K562 (cell line): Measurements from ENCODE around the gene NECTIN1. TPM values are rescaled to one million over a fixed set of nuclear protein-coding genes. Genes with fewer than 3 reads are reported as not detected.

Experiments
- ATAC-seq: fragments of 200-7000 bp; cut with Tn5 transposase; 3 replicates; pipeline ENCODE4 v1.9.1; 2020; ENCODE audit warnings: moderate library complexity
- BruUV-seq: library from RNA; stranded (reverse); fragments of 400-500 nt; replicated peaks from 2 replicates; lab custom pipeline; 2021; lab: Mats Ljungman, UMichigan
- CTCF ChIA-PET: fragments of 300-600 bp; formaldehyde crosslinking; extraction: SDS; loops from one replicate; lab custom pipeline; 2021; ENCODE audit warnings: low intra/inter-chr PET ratio; lab: Yijun Ruan, JAX
- POLR2A ChIA-PET: fragments of 300-600, 350-650 bp; sonication (Branson Sonifier 250); formaldehyde crosslinking; extraction: SDS; loops from one replicate; lab custom pipeline; 2021; ENCODE audit warnings: antibody characterized with exemption, inconsistent platforms; lab: Yijun Ruan, JAX
- DNase-seq, 4 experiments: peaks; one replicate each; pipeline versions ENCODE4 v3.0.0 to v3.0.0-alpha.2; 2011 to 2018; ENCODE audit warnings: low spot score in 3 of 4, mixed read lengths in 3 of 4; ENCODE audit errors: extremely low read depth in 1 of 4
- FAIRE-seq: peaks from 2 replicates; lab custom pipeline; 2011; peaks lifted over from hg19 to GRCh38; lab: Jason Lieb, UNC
- H2AFZ ChIP-seq: 2 replicates; pipeline ENCODE4 v1.6.0; 2011; ENCODE audit warnings: low read depth, low read length, control low read depth, inconsistent platforms
- H3K27ac ChIP-seq: fragments of 200-600 bp; 3 replicates; pipeline ENCODE4 v1.8.0; 2011; ENCODE audit warnings: low read depth, mild to moderate bottlenecking, control low read depth, inconsistent platforms, low read length, moderate library complexity, mixed read lengths; ENCODE audit errors: extremely low read depth
- H3K27me3 ChIP-seq, 2 experiments: fragments of 300-600 bp in 1 of 2; 2 replicates in 1 of 2; 3 replicates in 1 of 2; pipeline versions ENCODE4 v1.6.0 to v1.8.0; 2011; ENCODE audit warnings: inconsistent platforms in 2 of 2, low read length in 2 of 2, mild to moderate bottlenecking in 1 of 2, mixed read lengths in 1 of 2, moderate library complexity in 1 of 2; ENCODE audit not compliant: control insufficient read depth in 2 of 2, insufficient read depth in 2 of 2
- H3K36me3 ChIP-seq: fragments of 300-600 bp; 3 replicates; pipeline ENCODE4 v1.8.0; 2011; ENCODE audit warnings: mild to moderate bottlenecking, low read length, inconsistent platforms; ENCODE audit not compliant: control insufficient read depth, insufficient read depth
- H3K4me1 ChIP-seq, 2 experiments: fragments of 200-600 bp in 1 of 2; replicated peaks in 1 of 2; 2 replicates in 1 of 2; 3 replicates in 1 of 2; pipeline versions ENCODE4 v1.5.1 to v1.8.0; 2011; ENCODE audit warnings: inconsistent platforms in 2 of 2, low read length in 2 of 2, mild to moderate bottlenecking in 1 of 2, mixed read lengths in 1 of 2, moderate library complexity in 1 of 2; ENCODE audit not compliant: control insufficient read depth in 2 of 2, insufficient read depth in 2 of 2
- H3K4me2 ChIP-seq: 2 replicates; pipeline ENCODE4 v1.6.1; 2011; ENCODE audit warnings: low read length, control low read depth, inconsistent platforms, mixed read lengths; ENCODE audit not compliant: insufficient read depth
- H3K4me3 ChIP-seq: fragments of 200-600 bp; sonication (generic), shearing (Covaris generic); 2 replicates; pipeline ENCODE4 v1.5.1; 2016; ENCODE audit warnings: control low read depth, inconsistent platforms
- H3K79me2 ChIP-seq: fragments of 200-600 bp; 3 replicates; pipeline ENCODE4 v1.8.0; 2011; ENCODE audit warnings: low read length, inconsistent platforms; ENCODE audit not compliant: control insufficient read depth, insufficient read depth
- H3K9ac ChIP-seq, 2 experiments: 2 replicates each; pipeline versions ENCODE4 v1.6.0 to v1.6.1; 2011; ENCODE audit warnings: low read depth in 2 of 2, low read length in 2 of 2, control low read depth in 1 of 2, inconsistent platforms in 1 of 2, mild to moderate bottlenecking in 1 of 2, mixed read lengths in 1 of 2; ENCODE audit not compliant: insufficient read depth in 1 of 2
- H3K9me1 ChIP-seq: one replicate; pipeline ENCODE4 v1.6.0; 2011; ENCODE audit warnings: inconsistent platforms, mild to moderate bottlenecking, low read length, moderate library complexity; ENCODE audit not compliant: control insufficient read depth, insufficient read depth
- H3K9me3 ChIP-seq: replicated peaks from 2 replicates; pipeline ENCODE4 v1.5.1; 2011; ENCODE audit warnings: low read depth, low read length, inconsistent platforms; ENCODE audit not compliant: control insufficient read depth, insufficient read depth
- H4K20me1 ChIP-seq: replicated peaks from 2 replicates; pipeline ENCODE4 v1.6.1; 2011; ENCODE audit warnings: low read length, inconsistent platforms, mixed read lengths; ENCODE audit not compliant: control insufficient read depth, insufficient read depth
- CUX1 ChIP-seq: fragments of 200-800 bp; sonication (Bioruptor generic); IDR thresholded peaks from 2 replicates; pipeline ENCODE4 v1.6.1; 2016; ENCODE audit warnings: missing genetic modification characterization, missing compliant biosample characterization
- EP300 ChIP-seq: IDR thresholded peaks from 2 replicates; pipeline ENCODE4 v1.6.1; 2012; ENCODE audit warnings: low read length, improper control_type of control experiment
- HDAC8 ChIP-seq: fragments of 450-650 bp; IDR thresholded peaks from 2 replicates; pipeline ENCODE4 v1.6.1; 2016; ENCODE audit warnings: mild to moderate bottlenecking, missing genetic modification characterization, moderate library complexity, missing compliant biosample characterization
- in situ Hi-C: fragments of 300-500 bp; cut with MboI; formaldehyde crosslinking; loops from 4 replicates; pipeline ENCODE4 v1.15.0; 2018; ENCODE audit warnings: inconsistent platforms, mixed read lengths
- intact Hi-C: fragments of 100-400 bp; cut with micrococcal nuclease; formaldehyde crosslinking; loops from 2 replicates; pipeline ENCODE4 v1.14.2; 2022
- polyA plus RNA-seq, 8 experiments: library from polyadenylated mRNA; depleted of rRNA in 4 of 8; stranded (reverse) in 5 of 8; unstranded in 3 of 8; fragments of >200 nt; fragmentation: Nextera tagmentation in 2 of 8; fragmentation: Illumina TruSeq in 1 of 8; extraction: Ambion mirVana in 2 of 8; extraction: Trizol in 1 of 8; gene quantifications; 2 replicates each; pipeline versions ENCODE4 v1.2.1 to v1.2.3, GENCODE V29; 2011 to 2014; ENCODE audit warnings: inconsistent platforms in 1 of 8, missing spikeins in 1 of 8
- total RNA-seq, 7 experiments: library from RNA; depleted of rRNA in 6 of 7; stranded (reverse); fragments of >200 nt in 6 of 7; fragmentation: Illumina TruSeq in 2 of 7; extraction: Trizol in 2 of 7; gene quantifications; 2 replicates each; pipeline versions ENCODE4 v1.2.1 to v1.2.3, GENCODE V29; 2011 to 2021; ENCODE audit warnings: low replicate concordance in 1 of 7
- TF ChIP-seq, protein P1 (sequence below): fragments of 450-650 bp; formaldehyde crosslinking; IDR thresholded peaks from 2 replicates; pipeline ENCODE4 v1.4.0; 2022; ENCODE audit warnings: mild to moderate bottlenecking, moderate library complexity
- TF ChIP-seq, protein P2 (sequence below): IDR thresholded peaks from 2 replicates; pipeline ENCODE4 v1.6.1; 2011; ENCODE audit warnings: borderline replicate concordance, low read depth, mild to moderate bottlenecking, moderate library complexity, low read length; ENCODE audit not compliant: insufficient read depth, poor library complexity, severe bottlenecking

The NECTIN1 gene
- total and polyA plus RNA-seq, 9 of the 15 experiments (the other 6 are each of a cell fraction or from before 2014, with no cell fraction given): 0.09 to 0.53 (median 0.23) TPM; not detected in 2

GRCh38 chr11:119772076-119772475 lies 43.1 kb upstream of the NECTIN1 start:
- H3K4me1 ChIP-seq: no peaks in the 10 kb centered on the region
- BruUV-seq: no TSS peak
- in situ Hi-C loops: no loop called here

More at GRCh38 chr11:119772076-119772475, 43.1 kb upstream of the NECTIN1 start:
- no peak overlapping the region for H3K9ac ChIP-seq
- H3K4me3 ChIP-seq: no peak overlapping the region
- POLR2A ChIA-PET: interaction anchor here (0.9 kb wide), 1 partner anchor 12 kb away, joined by 5 read pairs; no protein-coding TSS in a partner anchor
- TF ChIP-seq, protein P1, sequence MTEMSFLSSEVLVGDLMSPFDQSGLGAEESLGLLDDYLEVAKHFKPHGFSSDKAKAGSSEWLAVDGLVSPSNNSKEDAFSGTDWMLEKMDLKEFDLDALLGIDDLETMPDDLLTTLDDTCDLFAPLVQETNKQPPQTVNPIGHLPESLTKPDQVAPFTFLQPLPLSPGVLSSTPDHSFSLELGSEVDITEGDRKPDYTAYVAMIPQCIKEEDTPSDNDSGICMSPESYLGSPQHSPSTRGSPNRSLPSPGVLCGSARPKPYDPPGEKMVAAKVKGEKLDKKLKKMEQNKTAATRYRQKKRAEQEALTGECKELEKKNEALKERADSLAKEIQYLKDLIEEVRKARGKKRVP (CRISPR knock-in tag): no peak
- TF ChIP-seq, protein P2, sequence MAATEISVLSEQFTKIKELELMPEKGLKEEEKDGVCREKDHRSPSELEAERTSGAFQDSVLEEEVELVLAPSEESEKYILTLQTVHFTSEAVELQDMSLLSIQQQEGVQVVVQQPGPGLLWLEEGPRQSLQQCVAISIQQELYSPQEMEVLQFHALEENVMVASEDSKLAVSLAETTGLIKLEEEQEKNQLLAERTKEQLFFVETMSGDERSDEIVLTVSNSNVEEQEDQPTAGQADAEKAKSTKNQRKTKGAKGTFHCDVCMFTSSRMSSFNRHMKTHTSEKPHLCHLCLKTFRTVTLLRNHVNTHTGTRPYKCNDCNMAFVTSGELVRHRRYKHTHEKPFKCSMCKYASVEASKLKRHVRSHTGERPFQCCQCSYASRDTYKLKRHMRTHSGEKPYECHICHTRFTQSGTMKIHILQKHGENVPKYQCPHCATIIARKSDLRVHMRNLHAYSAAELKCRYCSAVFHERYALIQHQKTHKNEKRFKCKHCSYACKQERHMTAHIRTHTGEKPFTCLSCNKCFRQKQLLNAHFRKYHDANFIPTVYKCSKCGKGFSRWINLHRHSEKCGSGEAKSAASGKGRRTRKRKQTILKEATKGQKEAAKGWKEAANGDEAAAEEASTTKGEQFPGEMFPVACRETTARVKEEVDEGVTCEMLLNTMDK: no peak
- TF ChIP-seq EP300 (no peak), HDAC8 (no peak), CUX1 (CRISPR knock-in tag) (no peak)
- intact Hi-C loops: no loop called here
- no peak overlapping the region for H3K27ac ChIP-seq
- FAIRE-seq (no peak), DNase-seq (no peak), ATAC-seq (no peak)
- H3K79me2 ChIP-seq: no peaks in the 10 kb centered on the region
- no peaks in the 10 kb centered on the region for H3K9me1 ChIP-seq
- H2AFZ ChIP-seq: no peak overlapping the region
- H3K36me3 ChIP-seq: no peaks in the 10 kb centered on the region
- H4K20me1 ChIP-seq: peaks cover 7% of the 10 kb centered on the region; the same call in 1 of the 2 replicates
- CTCF ChIA-PET: no interaction called here
- peaks cover 0 to 6% of the 10 kb centered on the region in 2 experiments; a peak in 2 of 5 replicates for H3K27me3 ChIP-seq
- no peak overlapping the region for H3K4me2 ChIP-seq
- no peaks in the 10 kb centered on the region for H3K9me3 ChIP-seq
